CD4-positive, alpha-beta T cell (primary cell): ENCODE data around the gene TAS2R4. TPM values are rescaled to one million over a fixed set of nuclear protein-coding genes. Genes with fewer than 3 reads are reported as not detected.
A peak's percentile ranks its signal among the peaks of the same experiment; 100 is the strongest.

Experiments used
- ATAC-seq: fragments of 200-7000 bp; cut with Tn5 transposase; one replicate; pipeline ENCODE4 v1.10.0; 2022; ENCODE audit warnings: mild to moderate bottlenecking; ENCODE audit not compliant: poor library complexity
- CTCF ChIA-PET: fragments of 350-600 bp; sonication (Branson Sonifier 250); formaldehyde crosslinking; loops from one replicate; lab custom pipeline; 2021; ENCODE audit warnings: antibody characterized with exemption, inconsistent platforms; lab: Charles Lee
- POLR2A ChIA-PET: fragments of 350-600 bp; sonication (Branson Sonifier 250); formaldehyde crosslinking; loops from one replicate; lab custom pipeline; 2021; ENCODE audit warnings: antibody characterized with exemption, inconsistent platforms; lab: Charles Lee
- DNase-seq, 14 experiments: peaks; one replicate each; pipeline ENCODE4 v3.0.0-alpha.2; 2013 to 2020; ENCODE audit warnings: mixed read lengths in 2 of 14
- H3K27ac ChIP-seq, 2 donors: one replicate each; pipeline versions ENCODE4 v1.5.1 to v1.7.0; 2013; ENCODE audit warnings: low read length in 2 of 2, low read depth in 1 of 2, mild to moderate bottlenecking in 1 of 2
- H3K27me3 ChIP-seq, 2 experiments: 1 replicate in 1 of 2; 2 replicates in 1 of 2; pipeline versions ENCODE4 v1.6.1 to v1.7.0; 2013; ENCODE audit warnings: low read length in 2 of 2, control low read depth in 1 of 2, mild to moderate bottlenecking in 1 of 2, moderate library complexity in 1 of 2; ENCODE audit not compliant: insufficient read depth in 2 of 2, control insufficient read depth in 1 of 2
- H3K36me3 ChIP-seq: one replicate; pipeline ENCODE4 v1.6.1; 2013; ENCODE audit warnings: low read length, control low read depth; ENCODE audit not compliant: insufficient read depth
- H3K4me1 ChIP-seq: one replicate; pipeline ENCODE4 v1.6.1; 2013; ENCODE audit warnings: low read length, control low read depth; ENCODE audit not compliant: insufficient read depth
- H3K4me3 ChIP-seq: one replicate; pipeline ENCODE4 v1.5.1; 2013; ENCODE audit warnings: mild to moderate bottlenecking, low read length, moderate library complexity
- H3K9me3 ChIP-seq, 2 experiments: 1 replicate in 1 of 2; 2 replicates in 1 of 2; pipeline versions ENCODE4 v1.6.1 to v1.7.0; 2013; ENCODE audit warnings: low read length in 2 of 2, mild to moderate bottlenecking in 2 of 2, control low read depth in 1 of 2, moderate library complexity in 1 of 2; ENCODE audit not compliant: control insufficient read depth in 1 of 2, insufficient read depth in 1 of 2
- H3K27ac Mint-ChIP-seq: one replicate; pipeline ENCODE4 v1.8.0; 2020; ENCODE audit warnings: mixed read lengths
- H3K27me3 Mint-ChIP-seq: one replicate; pipeline ENCODE4 v1.8.0; 2021; ENCODE audit warnings: mixed read lengths
- H3K36me3 Mint-ChIP-seq: one replicate; pipeline ENCODE4 v1.8.0; 2021; ENCODE audit warnings: low read depth, mixed read lengths
- H3K4me1 Mint-ChIP-seq: one replicate; pipeline ENCODE4 v1.8.0; 2021; ENCODE audit warnings: low read depth, mixed read lengths
- H3K4me3 Mint-ChIP-seq: one replicate; pipeline ENCODE4 v1.8.0; 2020; ENCODE audit warnings: mild to moderate bottlenecking, mixed read lengths
- H3K9me3 Mint-ChIP-seq: one replicate; pipeline ENCODE4 v1.8.0; 2020; ENCODE audit warnings: mixed read lengths
- CTCF ChIP-seq: fragments of 200-600 bp; IDR thresholded peaks from one replicate; pipeline ENCODE4 v1.8.0; 2022; ENCODE audit warnings: antibody characterized with exemption, mild to moderate bottlenecking
- intact Hi-C, 2 experiments: fragments of 100-400 bp; cut with DNase I in 1 of 2; cut with micrococcal nuclease in 1 of 2; formaldehyde crosslinking; loops; one replicate each; pipeline versions ENCODE4 v1.15.1 to v1.9.0; 2023 to 2025; cut with DNase I, micrococcal nuclease
- total RNA-seq, 174 experiments: library from RNA in 2 of 174; stranded (reverse) in 2 of 174; gene quantifications; one replicate each; pipeline ENCODE4 v1.2.3 and lab custom pipeline; 2021 to 2026

Gene TAS2R4
- total RNA-seq, 2 experiments from 2014 or later: 0.16 to 0.17 TPM

GRCh38 chr7:141737118-141737835, 39.2 kb upstream of the TAS2R4 start:
- Mint-ChIP-seq H3K9me3 (no peaks in the 10 kb centered on the region), H3K36me3 (peaks cover 42% of the 10 kb centered on the region), H3K27ac (peak overlapping the region; percentile 93), H3K4me1 (peaks cover 43% of the 10 kb centered on the region), H3K4me3 (peak overlapping the region; percentile 97), H3K27me3 (no peaks in the 10 kb centered on the region)
- Histone ChIP-seq H3K27me3 (no peaks in the 10 kb centered on the region), H3K4me1 (peaks cover 25% of the 10 kb centered on the region), H3K4me3 (peak overlapping the region; percentile 76), H3K27ac (peak overlapping the region; percentile 86 to 89), H3K36me3 (peaks cover 29% of the 10 kb centered on the region), H3K9me3 (no peaks in the 10 kb centered on the region)
- TF ChIP-seq CTCF: no peak
- no peak for ATAC-seq
- ChIA-PET CTCF (interaction anchor here (0.7 to 2.3 kb wide), 17 partner anchors 9 to 722 kb away, joined by 3 to 38 read pairs (median 5); partner anchors contain the start of genes DENND11, MRPS33 and WEE2), POLR2A (interaction anchor here (0.6 to 3.2 kb wide), 21 partner anchors 8 to 1674 kb away, joined by 3 to 103 read pairs (median 5); partner anchors contain the start of genes AGK, DENND11, MRPS33 and PARP12)
- peak in 8 of 14 experiments; percentile 3 to 61 (median 24) for DNase-seq
- intact Hi-C loops: loop anchor here in 1 of 2 experiments (1.0 to 10.0 kb wide), 2 partner anchors 83 to 1042 kb away; partner anchors contain the start of gene NDUFB2

GRCh38 chr7:141737836-141738591, 38.5 kb upstream of the TAS2R4 start, which contains the start of gene SSBP1:
Gene SSBP1, plus strand, starts transcription at chr7:141738358. Its CDS starts 809 bp downstream, at chr7:141739167.
- DNase-seq: peak; percentile 83 to 97 (median 88)
- H3K4me1 Mint-ChIP-seq: peaks cover 46% of the 10 kb centered on the region
- CTCF ChIA-PET: interaction anchor here (0.7 to 2.3 kb wide), 17 partner anchors 9 to 723 kb away, joined by 3 to 38 read pairs (median 5); partner anchors contain the start of genes DENND11, MRPS33 and WEE2
- intact Hi-C loops: loop anchor here (1.0 to 10.0 kb wide), 7 partner anchors 37 to 1043 kb away; partner anchors contain the start of genes AGK (in 2 of the 2), MRPS33 (in 2 of the 2) and NDUFB2 (in 1 of the 2)
- Histone ChIP-seq H3K27ac (peak within 1 kb of the TSS; percentile 86 to 89), H3K4me3 (peak within 1 kb of the TSS; percentile 76), H3K36me3 (peaks cover 35% of the 10 kb centered on the region), H3K4me1 (peaks cover 25% of the 10 kb centered on the region), H3K9me3 (no peaks in the 10 kb centered on the region), H3K27me3 (no peaks in the 10 kb centered on the region)
- H3K36me3 Mint-ChIP-seq: peaks cover 48% of the 10 kb centered on the region
- peak; percentile 82 for ATAC-seq
- POLR2A ChIA-PET: interaction anchor here (0.6 to 3.2 kb wide), 25 partner anchors 9 to 1675 kb away, joined by 3 to 103 read pairs (median 4); partner anchors contain the start of genes AGK, DENND11, MRPS33 and PARP12
- H3K9me3 Mint-ChIP-seq: no peaks in the 10 kb centered on the region
- H3K27ac Mint-ChIP-seq: peak within 1 kb of the TSS; percentile 93
- H3K4me3 Mint-ChIP-seq: peak within 1 kb of the TSS; percentile 97
- no peaks in the 10 kb centered on the region for H3K27me3 Mint-ChIP-seq
- TF ChIP-seq CTCF: peak; percentile 95

GRCh38 chr7:141738592-141739013, 37.9 kb upstream of the TAS2R4 start:
- Histone ChIP-seq H3K36me3 (peaks cover 41% of the 10 kb centered on the region), H3K9me3 (no peaks in the 10 kb centered on the region), H3K27ac (peak overlapping the region; percentile 86 to 89), H3K4me3 (peak overlapping the region; percentile 76), H3K4me1 (peaks cover 25% of the 10 kb centered on the region), H3K27me3 (no peaks in the 10 kb centered on the region)
- peaks cover 52% of the 10 kb centered on the region for H3K4me1 Mint-ChIP-seq
- ATAC-seq: no peak
- H3K9me3 Mint-ChIP-seq: no peaks in the 10 kb centered on the region
- peak overlapping the region; percentile 97 for H3K4me3 Mint-ChIP-seq
- no peaks in the 10 kb centered on the region for H3K27me3 Mint-ChIP-seq
- H3K36me3 Mint-ChIP-seq: peaks cover 54% of the 10 kb centered on the region
- TF ChIP-seq CTCF: no peak
- no peak for DNase-seq
- POLR2A ChIA-PET: interaction anchor here (0.6 to 3.2 kb wide), 16 partner anchors 10 to 1675 kb away, joined by 3 to 103 read pairs (median 7); partner anchors contain the start of genes AGK, DENND11, MRPS33 and PARP12
- peak overlapping the region; percentile 93 for H3K27ac Mint-ChIP-seq
- intact Hi-C loops: loop anchor here (1.0 to 10.0 kb wide), 7 partner anchors 37 to 1044 kb away; partner anchors contain the start of genes AGK (in 2 of the 2), MRPS33 (in 2 of the 2) and NDUFB2 (in 1 of the 2)
- CTCF ChIA-PET: interaction anchor here (1.2 to 2.3 kb wide), 10 partner anchors 10 to 724 kb away, joined by 4 to 38 read pairs (median 8); partner anchors contain the start of genes DENND11, MRPS33 and WEE2
